ENCODE data around the gene CNOT2. TPM values are rescaled to one million over a fixed set of nuclear protein-coding genes. Genes with fewer than 3 reads are reported as not detected.
A peak's percentile ranks its signal among the peaks of the same experiment; 100 is the strongest.

CNOT2 gene
- total and polyA plus RNA-seq, 4 donors = 17.5 to 93.4 (median 49.0) TPM

GRCh38 chr12:70268972-70269371, 25.7 kb downstream of the CNOT2 start:
- TF ChIP-seq HNF4G (IDR thresholded peaks at IDR 0.05) (no peak), FOXA2 (IDR thresholded peaks at IDR 0.05) (no peak), CTCF (IDR thresholded peaks at IDR 0.05; ENCODE audit: low read depth, low read length, missing input control) (no peak), FOXA1 (IDR thresholded peaks at IDR 0.05) (no peak), NR2F2 (IDR thresholded peaks at IDR 0.05) (no peak), TAF1 (conservative IDR thresholded peaks at IDR 0.05) (no peak)

GRCh38 chr12:70270108-70270507, 26.9 kb downstream of the CNOT2 start:
- no peak for DNase-seq (ENCODE audit: low spot score)
- H3K27ac ChIP-seq (ENCODE audit: low read depth in 1 of 2, low read length in 2 of 2) = no peak overlapping the region
- no peaks in the 10 kb centered on the region for H3K27me3 ChIP-seq (ENCODE audit: control insufficient read depth in 4 of 4, insufficient read depth in 4 of 4, low read length in 3 of 4)
- no peak overlapping the region for H3K4me3 ChIP-seq (ENCODE audit: low read depth in 1 of 3, low read length in 3 of 3)
- TF ChIP-seq HNF4A (conservative IDR thresholded peaks at IDR 0.05) = no peak
- TF ChIP-seq SP1 (IDR thresholded peaks at IDR 0.05) = no peak
- no peak for TF ChIP-seq GABPA (IDR thresholded peaks at IDR 0.05 in 1 of 2, conservative IDR thresholded peaks at IDR 0.05 in 1 of 2)
- TF ChIP-seq ATF3 (IDR thresholded peaks at IDR 0.05) = no peak
- TF ChIP-seq TAF1 (conservative IDR thresholded peaks at IDR 0.05) = no peak
- H3K9ac ChIP-seq (ENCODE audit: low read depth in 1 of 2, low read length in 2 of 2) = no peak overlapping the region
- H3K36me3 ChIP-seq (ENCODE audit: control insufficient read depth in 4 of 4, insufficient read depth in 3 of 4, low read depth in 1 of 4, low read length in 3 of 4) = no peaks in the 10 kb centered on the region
- H3K9me3 ChIP-seq (ENCODE audit: control insufficient read depth in 4 of 4, low read length in 3 of 4) = no peaks in the 10 kb centered on the region
- 14% methylated on average over 1 of the region's 1 CpG for WGBS
- H3K4me1 ChIP-seq (ENCODE audit: control insufficient read depth in 4 of 4, insufficient read depth in 4 of 4, low read length in 3 of 4) = peaks cover 4 to 26% (median 20%) of the 10 kb centered on the region in 4 donors

More at GRCh38 chr12:70268972-70269371, 25.7 kb downstream of the CNOT2 start:
- Histone ChIP-seq H3K36me3 (ENCODE audit: control insufficient read depth in 4 of 4, insufficient read depth in 3 of 4, low read depth in 1 of 4, low read length in 3 of 4) (no peaks in the 10 kb centered on the region), H3K4me3 (ENCODE audit: low read depth in 1 of 3, low read length in 3 of 3) (no peak overlapping the region), H3K27me3 (ENCODE audit: control insufficient read depth in 4 of 4, insufficient read depth in 4 of 4, low read length in 3 of 4) (no peaks in the 10 kb centered on the region), H3K27ac (ENCODE audit: low read depth in 1 of 2, low read length in 2 of 2) (no peak overlapping the region), H3K9me3 (ENCODE audit: control insufficient read depth in 4 of 4, low read length in 3 of 4) (no peaks in the 10 kb centered on the region), H3K9ac (ENCODE audit: low read depth in 1 of 2, low read length in 2 of 2) (no peak overlapping the region), H3K4me1 (ENCODE audit: control insufficient read depth in 4 of 4, insufficient read depth in 4 of 4, low read length in 3 of 4) (peaks cover 4 to 26% (median 20%) of the 10 kb centered on the region in 4 donors)
- WGBS = 91% methylated on average over 2 of the region's 2 CpGs
- DNase-seq (ENCODE audit: low spot score) = no peak

- TF ChIP-seq SP1 (IDR thresholded peaks at IDR 0.05) (peak; percentile 51), YY1 (IDR thresholded peaks at IDR 0.05) (peak; percentile 81), REST (IDR thresholded peaks at IDR 0.05) (no peak), ZBTB33 (IDR thresholded peaks at IDR 0.05) (no peak), JUND (IDR thresholded peaks at IDR 0.05) (no peak), MAX (IDR thresholded peaks at IDR 0.05) (no peak), HNF4A (conservative IDR thresholded peaks at IDR 0.05) (peak in 1 of 2 donors; percentile 23)
Observed at GRCh38 chr12:70271025-70271424, 27.8 kb downstream of the CNOT2 start.

More at GRCh38 chr12:70271025-70271424, 27.8 kb downstream of the CNOT2 start:
- Histone ChIP-seq H3K27ac (ENCODE audit: low read depth in 1 of 2, low read length in 2 of 2) (no peak overlapping the region), H3K4me1 (ENCODE audit: control insufficient read depth in 4 of 4, insufficient read depth in 4 of 4, low read length in 3 of 4) (peaks cover 3 to 26% (median 20%) of the 10 kb centered on the region in 4 donors), H3K9ac (ENCODE audit: low read depth in 1 of 2, low read length in 2 of 2) (no peak overlapping the region), H3K4me3 (ENCODE audit: low read depth in 1 of 3, low read length in 3 of 3) (no peak overlapping the region), H3K27me3 (ENCODE audit: control insufficient read depth in 4 of 4, insufficient read depth in 4 of 4, low read length in 3 of 4) (no peaks in the 10 kb centered on the region), H3K9me3 (ENCODE audit: control insufficient read depth in 4 of 4, low read length in 3 of 4) (no peaks in the 10 kb centered on the region), H3K36me3 (ENCODE audit: control insufficient read depth in 4 of 4, insufficient read depth in 3 of 4, low read depth in 1 of 4, low read length in 3 of 4) (no peaks in the 10 kb centered on the region)
- DNase-seq (ENCODE audit: low spot score) = no peak

Data from liver (tissue), 9 donors.